OCI-LY1 (cell line): ENCODE results near the gene RPE65.
A peak's percentile ranks its signal among the peaks of the same experiment; 100 is the strongest.

Experiments
- H2AFZ ChIP-seq: fragments of 200-600 bp; sonication (generic), shearing (Covaris generic); 2 replicates; pipeline ENCODE4 v1.6.0; 2014; ENCODE audit warnings: antibody characterized with exemption, mild to moderate bottlenecking, low read length
- H3F3A ChIP-seq: fragments of 200-600 bp; sonication (generic), shearing (Covaris generic); 2 replicates; pipeline ENCODE4 v1.6.0; 2014; ENCODE audit warnings: mild to moderate bottlenecking, antibody characterized with exemption, low read length, moderate library complexity; ENCODE audit not compliant: insufficient read depth
- H3K27ac ChIP-seq: fragments of 200-600 bp; sonication (generic); 2 replicates; pipeline ENCODE4 v1.5.1; 2014; ENCODE audit warnings: low read length, mixed run types, mild to moderate bottlenecking, low read depth; ENCODE audit not compliant: poor library complexity, severe bottlenecking
- H3K27me3 ChIP-seq: fragments of 200-600 bp; sonication (generic); 2 replicates; pipeline ENCODE4 v1.6.0; 2014; ENCODE audit warnings: antibody characterized with exemption, mild to moderate bottlenecking, low read length, moderate library complexity; ENCODE audit not compliant: insufficient read depth
- H3K36me3 ChIP-seq: fragments of 200-600 bp; sonication (generic); 2 replicates; pipeline ENCODE4 v1.6.1; 2014; ENCODE audit warnings: mild to moderate bottlenecking, antibody characterized with exemption, low read length, moderate library complexity, mixed read lengths; ENCODE audit not compliant: insufficient read depth
- H3K4me1 ChIP-seq: fragments of 200-600 bp; sonication (generic); 2 replicates; pipeline ENCODE4 v1.5.1; 2014; ENCODE audit warnings: mild to moderate bottlenecking, low read length, moderate library complexity; ENCODE audit not compliant: insufficient read depth, severe bottlenecking
- H3K4me2 ChIP-seq: fragments of 200-600 bp; sonication (generic), shearing (Covaris generic); 2 replicates; pipeline ENCODE4 v1.6.1; 2014; ENCODE audit warnings: low read length
- H3K4me3 ChIP-seq: fragments of 200-600 bp; sonication (generic); 2 replicates; pipeline ENCODE4 v1.5.1; 2014; ENCODE audit warnings: low read length, low read depth, mild to moderate bottlenecking, mixed read lengths; ENCODE audit not compliant: poor library complexity, severe bottlenecking
- H3K79me2 ChIP-seq: fragments of 200-600 bp; shearing (Covaris generic); 2 replicates; pipeline ENCODE4 v1.6.1; 2016; ENCODE audit warnings: mixed run types, low read length, mixed read lengths; ENCODE audit not compliant: insufficient read depth
- H3K9ac ChIP-seq: fragments of 200-600 bp; sonication (generic), shearing (Covaris generic); 2 replicates; pipeline ENCODE4 v1.6.1; 2014; ENCODE audit warnings: mild to moderate bottlenecking, low read length, mixed read lengths
- H3K9me2 ChIP-seq: fragments of 200-600 bp; sonication (generic), shearing (Covaris generic); 2 replicates; pipeline ENCODE4 v1.6.1; 2014; ENCODE audit warnings: low read depth, mild to moderate bottlenecking, low read length, mixed read lengths
- H3K9me3 ChIP-seq: fragments of 200-600 bp; shearing (Covaris generic); 2 replicates; pipeline ENCODE4 v1.6.1; 2014; ENCODE audit warnings: low read length, mixed read lengths
- H4K20me1 ChIP-seq: fragments of 200-600 bp; sonication (generic), shearing (Covaris generic); 2 replicates; pipeline ENCODE4 v1.6.0; 2016; ENCODE audit warnings: mild to moderate bottlenecking, low read length; ENCODE audit not compliant: insufficient read depth
- CTCF ChIP-seq: fragments of 200-600 bp; sonication (generic), shearing (Covaris generic); IDR thresholded peaks from 2 replicates; pipeline ENCODE4 v1.5.1; 2017; ENCODE audit warnings: mild to moderate bottlenecking, antibody characterized with exemption, low read length, moderate library complexity, mixed read lengths
- EZH2 ChIP-seq: fragments of 200-600 bp; sonication (generic), shearing (Covaris generic); IDR thresholded peaks from 2 replicates; pipeline ENCODE4 v1.8.0; 2017; ENCODE audit warnings: borderline replicate concordance, mixed run types, mild to moderate bottlenecking, antibody characterized with exemption, low read length, moderate library complexity, mixed read lengths

Gene RPE65

GRCh38 chr1:68473060-68473459, 23.3 kb upstream of the RPE65 start:
- H4K20me1 ChIP-seq: no peaks in the 10 kb centered on the region
- no peak overlapping the region for H3K4me2 ChIP-seq
- H3K27ac ChIP-seq: no peak overlapping the region
- H3K27me3 ChIP-seq: no peaks in the 10 kb centered on the region
- no peaks in the 10 kb centered on the region for H3K4me1 ChIP-seq
- H3K79me2 ChIP-seq: no peaks in the 10 kb centered on the region
- H2AFZ ChIP-seq: no peak overlapping the region
- TF ChIP-seq CTCF (no peak), EZH2 (no peak)
- no peak overlapping the region for H3K4me3 ChIP-seq
- no peaks in the 10 kb centered on the region for H3K9me2 ChIP-seq
- no peaks in the 10 kb centered on the region; the same call in 1 of the 2 replicates for H3F3A ChIP-seq
- H3K9ac ChIP-seq: no peak overlapping the region
- H3K9me3 ChIP-seq: no peaks in the 10 kb centered on the region
- H3K36me3 ChIP-seq: peaks cover 16% of the 10 kb centered on the region

- Histone ChIP-seq H3K4me3 (no peak overlapping the region), H3K27ac (no peak overlapping the region)
Measured at GRCh38 chr1:68470388-68470970, 20.7 kb upstream of the RPE65 start.

GRCh38 chr1:68464891-68465290, 15.1 kb upstream of the RPE65 start:
- TF ChIP-seq EZH2 (no peak), CTCF (no peak)
- H3K4me3 ChIP-seq: no peak overlapping the region
- H3K4me1 ChIP-seq: no peaks in the 10 kb centered on the region
- no peak overlapping the region for H3K4me2 ChIP-seq
- H3K9me2 ChIP-seq: no peaks in the 10 kb centered on the region
- no peak overlapping the region for H3K27ac ChIP-seq
- no peaks in the 10 kb centered on the region for H3F3A ChIP-seq
- H2AFZ ChIP-seq: no peak overlapping the region
- no peaks in the 10 kb centered on the region for H3K36me3 ChIP-seq
- H3K9ac ChIP-seq: no peak overlapping the region
- no peaks in the 10 kb centered on the region for H3K9me3 ChIP-seq
- H4K20me1 ChIP-seq: no peaks in the 10 kb centered on the region
- H3K27me3 ChIP-seq: no peaks in the 10 kb centered on the region
- H3K79me2 ChIP-seq: no peaks in the 10 kb centered on the region

More at GRCh38 chr1:68470388-68470970, 20.7 kb upstream of the RPE65 start:
- Histone ChIP-seq H3K36me3 (no peaks in the 10 kb centered on the region), H3K9me2 (no peaks in the 10 kb centered on the region), H3K79me2 (no peaks in the 10 kb centered on the region), H2AFZ (no peak overlapping the region), H3K4me1 (no peaks in the 10 kb centered on the region), H3F3A (no peaks in the 10 kb centered on the region; the same call in 1 of the 2 replicates), H3K9me3 (no peaks in the 10 kb centered on the region), H3K4me2 (no peak overlapping the region), H3K9ac (no peak overlapping the region), H3K27me3 (no peaks in the 10 kb centered on the region), H4K20me1 (no peaks in the 10 kb centered on the region)
- no peak for TF ChIP-seq EZH2
- TF ChIP-seq CTCF: peak; percentile 61
